H1 (cell line): ENCODE results near the gene HS1BP3. TPM values are rescaled to one million over a fixed set of nuclear protein-coding genes. Genes with fewer than 3 reads are reported as not detected.

Source experiments
- CTCF ChIA-PET: fragments of 300-600 bp; sonication (Branson Sonifier 250); formaldehyde crosslinking; loops from one replicate; lab custom pipeline; 2021; ENCODE audit not compliant: partially characterized antibody; lab: Charles Lee
- POLR2A ChIA-PET: fragments of 300-600 bp; sonication (Branson Sonifier 250); formaldehyde crosslinking; loops from one replicate; lab custom pipeline; 2021; ENCODE audit warnings: inconsistent platforms; ENCODE audit not compliant: partially characterized antibody; lab: Charles Lee
- DNase-seq, 2 experiments: peaks; one replicate each; pipeline versions ENCODE4 v3.0.0 to v3.0.0-alpha.2; 2010 to 2022; ENCODE audit warnings: low spot score in 2 of 2, low read depth in 1 of 2, mixed read lengths in 1 of 2
- FAIRE-seq: peaks from 2 replicates; lab custom pipeline; 2011; peaks lifted over from hg19 to GRCh38; lab: Jason Lieb, UNC
- H2AFZ ChIP-seq: 2 replicates; pipeline ENCODE4 v1.8.1; 2012; ENCODE audit warnings: low read length, inconsistent platforms
- H2AK5ac ChIP-seq: 2 replicates; pipeline ENCODE4 v1.6.1; 2013; ENCODE audit warnings: low read depth, low read length
- H2BK120ac ChIP-seq: replicated peaks from 2 replicates; pipeline ENCODE3; 2013; ENCODE audit warnings: low read depth, low read length, inconsistent platforms
- H2BK12ac ChIP-seq: 2 replicates; pipeline ENCODE4 v1.6.1; 2013; ENCODE audit warnings: low read depth, low read length
- H2BK15ac ChIP-seq: 2 replicates; pipeline ENCODE4 v1.6.1; 2013; ENCODE audit warnings: low read length
- H2BK20ac ChIP-seq: 2 replicates; pipeline ENCODE4 v1.6.1; 2013; ENCODE audit warnings: low read length
- H2BK5ac ChIP-seq: 2 replicates; pipeline ENCODE4 v1.6.1; 2013; ENCODE audit warnings: low read depth, low read length
- H3K14ac ChIP-seq: 2 replicates; pipeline ENCODE4 v1.6.1; 2013; ENCODE audit warnings: inconsistent platforms; ENCODE audit not compliant: insufficient read length
- H3K18ac ChIP-seq: 2 replicates; pipeline ENCODE4 v1.6.1; 2013; ENCODE audit warnings: low read length; ENCODE audit errors: extremely low read depth
- H3K23ac ChIP-seq: 2 replicates; pipeline ENCODE4 v1.6.1; 2013; ENCODE audit warnings: inconsistent platforms; ENCODE audit not compliant: insufficient read length
- H3K23me2 ChIP-seq: 2 replicates; pipeline ENCODE4 v1.6.1; 2013; ENCODE audit warnings: low read depth, low read length
- H3K27ac ChIP-seq: 2 replicates; pipeline ENCODE4 v1.6.1; 2011; ENCODE audit warnings: low read depth, low read length, inconsistent platforms
- H3K27me3 ChIP-seq, 4 experiments: replicated peaks in 1 of 4; 1 replicate in 1 of 4; 2 replicates in 3 of 4; pipeline versions ENCODE4 v1.6.1 to v1.8.1; 2011 to 2013; ENCODE audit warnings: low read length in 3 of 4, mild to moderate bottlenecking in 3 of 4, inconsistent platforms in 2 of 4, mixed read lengths in 2 of 4, moderate library complexity in 1 of 4; ENCODE audit not compliant: control insufficient read depth in 3 of 4, insufficient read depth in 3 of 4; ENCODE audit errors: extremely low read depth in 1 of 4
- H3K36me3 ChIP-seq, 4 experiments: 2 replicates each; pipeline versions ENCODE4 v1.6.1 to v1.8.1; 2011 to 2013; ENCODE audit warnings: mild to moderate bottlenecking in 4 of 4, low read length in 3 of 4, moderate library complexity in 2 of 4, control low read depth in 1 of 4, inconsistent platforms in 1 of 4; ENCODE audit not compliant: insufficient read depth in 4 of 4, control insufficient read depth in 2 of 4
- H3K4ac ChIP-seq: replicated peaks from 2 replicates; pipeline ENCODE3; 2013; ENCODE audit warnings: low read length, low read depth, mixed read lengths, inconsistent platforms; ENCODE audit not compliant: insufficient read length
- H3K4me1 ChIP-seq, 4 experiments: replicated peaks in 1 of 4; 1 replicate in 1 of 4; 2 replicates in 3 of 4; pipeline versions ENCODE4 v1.6.1 to v1.8.1; 2011 to 2013; ENCODE audit warnings: low read length in 3 of 4, inconsistent platforms in 2 of 4, mixed read lengths in 1 of 4; ENCODE audit not compliant: insufficient read depth in 4 of 4, control insufficient read depth in 3 of 4
- H3K4me2 ChIP-seq, 2 experiments: 2 replicates each; pipeline versions ENCODE4 v1.6.1 to v1.8.1; 2011 to 2013; ENCODE audit warnings: low read depth in 2 of 2, low read length in 2 of 2, control low read depth in 1 of 2, inconsistent platforms in 1 of 2, mild to moderate bottlenecking in 1 of 2; ENCODE audit not compliant: insufficient read depth in 1 of 2
- H3K4me3 ChIP-seq, 4 experiments: fragments of 200-600, 300-600 bp in 1 of 4; sonication (generic), shearing (Covaris generic), sonication (Bioruptor Twin) in 1 of 4; 2 replicates each; pipeline versions ENCODE4 v1.5.1 to v1.8.1; 2011 to 2016; ENCODE audit warnings: low read length in 4 of 4, low read depth in 3 of 4, control low read depth in 2 of 4, inconsistent platforms in 2 of 4, mild to moderate bottlenecking in 2 of 4, mixed read lengths in 1 of 4, moderate library complexity in 1 of 4; ENCODE audit not compliant: insufficient read depth in 2 of 4; ENCODE audit errors: extremely low read depth in 1 of 4
- H3K56ac ChIP-seq: replicated peaks from 2 replicates; pipeline ENCODE3; 2013; ENCODE audit warnings: low read depth, mild to moderate bottlenecking, mixed read lengths, low read length, inconsistent platforms; ENCODE audit not compliant: insufficient read length
- H3K79me1 ChIP-seq: 2 replicates; pipeline ENCODE4 v1.6.1; 2013; ENCODE audit warnings: low read depth, low read length, control low read depth
- H3K79me2 ChIP-seq, 2 experiments: 2 replicates each; pipeline versions ENCODE4 v1.6.1 to v1.8.1; 2012 to 2013; ENCODE audit warnings: low read length in 2 of 2, mild to moderate bottlenecking in 2 of 2, inconsistent platforms in 1 of 2; ENCODE audit not compliant: insufficient read depth in 2 of 2, control insufficient read depth in 1 of 2
- H3K9ac ChIP-seq, 4 experiments: replicated peaks in 1 of 4; 1 replicate in 1 of 4; 2 replicates in 3 of 4; pipeline versions ENCODE4 v1.6.1 to v1.8.1; 2011 to 2013; ENCODE audit warnings: low read depth in 3 of 4, low read length in 3 of 4, control low read depth in 2 of 4, mild to moderate bottlenecking in 2 of 4, moderate library complexity in 2 of 4, inconsistent platforms in 1 of 4; ENCODE audit errors: extremely low read depth in 1 of 4
- H3K9me3 ChIP-seq, 2 experiments: 2 replicates each; pipeline versions ENCODE4 v1.6.1 to v1.8.1; 2012 to 2013; ENCODE audit warnings: mild to moderate bottlenecking in 2 of 2, moderate library complexity in 2 of 2, control low read depth in 1 of 2, inconsistent platforms in 1 of 2, low read depth in 1 of 2, low read length in 1 of 2, mixed read lengths in 1 of 2; ENCODE audit not compliant: insufficient read depth in 2 of 2
- H4K20me1 ChIP-seq, 2 experiments: replicated peaks in 1 of 2; 2 replicates each; pipeline versions ENCODE3 to v1.8.1; 2011 to 2013; ENCODE audit warnings: inconsistent platforms in 2 of 2, low read length in 2 of 2, mild to moderate bottlenecking in 1 of 2; ENCODE audit not compliant: insufficient read depth in 2 of 2, control insufficient read depth in 1 of 2
- H4K5ac ChIP-seq: 2 replicates; pipeline ENCODE4 v1.6.1; 2013; ENCODE audit warnings: low read length, low read depth, mixed read lengths, inconsistent platforms; ENCODE audit not compliant: insufficient read length
- H4K8ac ChIP-seq: 2 replicates; pipeline ENCODE4 v1.8.0; 2013; ENCODE audit warnings: mild to moderate bottlenecking, moderate library complexity, low read length, inconsistent platforms; ENCODE audit not compliant: insufficient read depth; ENCODE audit errors: extremely low read depth
- H4K91ac ChIP-seq: replicated peaks from 2 replicates; pipeline ENCODE3; 2013; ENCODE audit warnings: low read length, mixed read lengths, inconsistent platforms; ENCODE audit not compliant: insufficient read length
- CBX5 ChIP-seq: fragments of 300-800, 300-1000 bp; sonication (generic); IDR thresholded peaks from 2 replicates; pipeline ENCODE4 v1.7.1; 2016; ENCODE audit warnings: antibody characterized with exemption, low read length, low read depth
- CTBP2 ChIP-seq: IDR thresholded peaks from 2 replicates; pipeline ENCODE4 v1.7.0; 2011; ENCODE audit warnings: borderline replicate concordance, mild to moderate bottlenecking, moderate library complexity, mixed read lengths, low read length; ENCODE audit not compliant: insufficient read depth, insufficient read length
- WGBS, 2 experiments: shearing (Covaris generic) in 1 of 2; methylation state at CpG; one replicate each; pipeline versions ENCODE4 v1.1.6 to v1.1.7; 2013 to 2015; ENCODE audit warnings: low lambda C conversion rate in 2 of 2, mixed read lengths in 2 of 2, inconsistent platforms in 1 of 2, low coverage in 1 of 2, missing lambda C conversion rate in 1 of 2; ENCODE audit not compliant: insufficient replicate concordance in 2 of 2, insufficient coverage in 1 of 2, insufficient read length in 1 of 2; ENCODE audit errors: extremely low coverage in 1 of 2, missing lambda C conversion rate in 1 of 2; 5-methylcytosine and 5-hydroxymethylcytosine counted together
- polyA plus RNA-seq, 7 experiments: library from polyadenylated mRNA; depleted of rRNA in 3 of 7; stranded (reverse) in 5 of 7; unstranded in 2 of 7; fragments of >200 nt in 5 of 7; fragments of 200-250 nt in 2 of 7; gene quantifications; 1 replicate in 5 of 7; 2 replicates in 1 of 7; 4 replicates in 1 of 7; pipeline versions ENCODE4 v1.2.1 to v1.2.3, GENCODE V29; 2011 to 2013; ENCODE audit warnings: missing spikeins in 2 of 7, mixed read lengths in 2 of 7
- total RNA-seq: library from RNA; stranded (reverse); fragmentation: NEBNext Ultra II Directional; extraction: Animal tissue kit (Norgen Biotek cat#: 25700); gene quantifications from 2 replicates; pipeline ENCODE4 v1.2.1, GENCODE V29; 2021

HS1BP3 gene
- total and polyA plus RNA-seq, 2 of the 8 experiments (the other 6 are each of a cell fraction or from before 2014, with no cell fraction given): 11.1 to 11.3 TPM

DNA sequence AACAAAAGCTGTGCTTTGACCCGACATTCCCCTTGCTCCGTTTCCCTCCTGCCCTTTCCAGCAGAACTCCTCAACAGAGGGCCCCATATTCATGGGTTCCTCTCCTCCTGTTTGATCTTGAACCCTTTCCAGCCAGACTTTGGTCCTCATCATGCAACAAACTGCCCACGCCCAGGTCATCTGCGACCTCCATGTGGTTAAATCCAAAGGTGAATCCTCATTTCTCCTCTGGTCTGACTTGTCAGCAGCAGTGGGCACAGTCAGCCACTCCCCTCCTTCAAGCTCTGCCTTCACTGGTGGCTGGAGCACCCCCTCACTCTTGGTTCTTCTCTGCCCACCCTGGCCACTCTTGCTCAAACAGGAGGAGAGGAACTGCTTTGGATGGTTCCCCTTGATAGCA lies 2.7 kb downstream of the HS1BP3 start:
- H2BK15ac ChIP-seq: no peak overlapping the region
- no peak overlapping the region for H2BK120ac ChIP-seq
- H2BK20ac ChIP-seq: no peak overlapping the region
- H3K56ac ChIP-seq: no peak overlapping the region
- H4K91ac ChIP-seq: no peak overlapping the region
- H3K4ac ChIP-seq: no peak overlapping the region
- no peak for FAIRE-seq
- H2AK5ac ChIP-seq: 0 out of 2 replicates have a peak overlapping the region, but pooled peaks have one; percentile 65
- H4K8ac ChIP-seq: no peak overlapping the region
- peaks cover 7% of the 10 kb centered on the region; the same call in 1 of the 2 replicates for H3K23me2 ChIP-seq
- no peak overlapping the region for H3K4me2 ChIP-seq
- no peak overlapping the region for H2AFZ ChIP-seq
- H4K20me1 ChIP-seq: no peaks in the 10 kb centered on the region
- ChIA-PET CTCF (interaction anchor here (0.8 to 13.1 kb wide), 18 partner anchors 9 to 395 kb away, joined by 3 to 261 read pairs (median 8); partner anchors contain the start of genes APOB and RHOB), POLR2A (interaction anchor here (0.5 to 1.1 kb wide), 3 partner anchors 8 to 202 kb away, joined by 3 to 6 read pairs (median 5); partner anchors contain the start of gene RHOB)
- H3K23ac ChIP-seq: no peak overlapping the region
- no peak overlapping the region for H2BK12ac ChIP-seq
- no peaks in the 10 kb centered on the region for H3K79me2 ChIP-seq
- TF ChIP-seq CBX5: no peak
- no peak for TF ChIP-seq CTBP2
- no peak overlapping the region for H3K4me3 ChIP-seq
- H3K9ac ChIP-seq: no peak overlapping the region
- peaks cover 0 to 11% (median 7%) of the 10 kb centered on the region in 4 experiments; a peak in 5 of 7 replicates for H3K4me1 ChIP-seq
- H3K36me3 ChIP-seq: no peaks in the 10 kb centered on the region
- H3K27ac ChIP-seq: no peak overlapping the region
- H4K5ac ChIP-seq: no peak overlapping the region
- no peak overlapping the region for H2BK5ac ChIP-seq
- no peaks in the 10 kb centered on the region for H3K79me1 ChIP-seq
- WGBS, 2 experiments: 90% methylated on average over 4 of the region's 4 CpGs; no CpG with 5 or more reads in 1 of the 2 experiments
- H3K27me3 ChIP-seq: peaks cover 0 to 4% (median under 1%) of the 10 kb centered on the region in 4 experiments; a peak in 4 of 7 replicates
- no peak overlapping the region for H3K18ac ChIP-seq
- H3K14ac ChIP-seq: no peak overlapping the region
- no peak for DNase-seq
- no peaks in the 10 kb centered on the region for H3K9me3 ChIP-seq
